Keratinocyte (primary cell): ENCODE measurements around the gene C10orf90. TPM values are rescaled to one million over a fixed set of nuclear protein-coding genes. Genes with fewer than 3 reads are reported as not detected.
A peak's percentile ranks its signal among the peaks of the same experiment; 100 is the strongest.

Experiments
- DNase-seq: peaks from one replicate; pipeline ENCODE4 v3.0.0-alpha.2; 2011; ENCODE audit warnings: low read depth, missing footprints, low spot score
- FAIRE-seq: peaks from 2 replicates; lab custom pipeline; 2011; peaks lifted over from hg19 to GRCh38; lab: Jason Lieb, UNC
- H2AFZ ChIP-seq: 2 replicates; pipeline ENCODE4 v1.6.0; 2012; ENCODE audit warnings: low read length, control low read depth, inconsistent platforms; ENCODE audit not compliant: control insufficient read depth
- H3K27ac ChIP-seq: 2 replicates; pipeline ENCODE4 v1.5.1; 2011; ENCODE audit warnings: low read length; ENCODE audit not compliant: control insufficient read depth, insufficient read depth
- H3K27me3 ChIP-seq: 3 replicates; pipeline ENCODE4 v1.6.0; 2011; ENCODE audit warnings: low read length; ENCODE audit not compliant: control insufficient read depth, insufficient read depth; ENCODE audit errors: extremely low read depth
- H3K36me3 ChIP-seq, 2 experiments: 2 replicates in 1 of 2; 3 replicates in 1 of 2; pipeline ENCODE4 v1.5.1; 2011; ENCODE audit warnings: low read length in 2 of 2, mild to moderate bottlenecking in 1 of 2; ENCODE audit not compliant: control insufficient read depth in 2 of 2, insufficient read depth in 2 of 2; ENCODE audit errors: extremely low read depth in 1 of 2
- H3K4me1 ChIP-seq: 3 replicates; pipeline ENCODE4 v1.5.1; 2011; ENCODE audit warnings: low read length; ENCODE audit not compliant: control insufficient read depth, insufficient read depth; ENCODE audit errors: extremely low read depth
- H3K4me2 ChIP-seq: 3 replicates; pipeline ENCODE4 v1.6.0; 2011; ENCODE audit warnings: low read depth, low read length; ENCODE audit not compliant: control insufficient read depth, insufficient read depth; ENCODE audit errors: extremely low read depth
- H3K4me3 ChIP-seq, 3 experiments: fragments of 200-600 bp in 1 of 3; sonication (generic) in 1 of 3; 2 replicates in 2 of 3; 3 replicates in 1 of 3; pipeline ENCODE4 v1.5.1; 2011 to 2016; ENCODE audit warnings: low read length in 3 of 3, mild to moderate bottlenecking in 3 of 3, control low read depth in 2 of 3, inconsistent platforms in 1 of 3, low read depth in 1 of 3, mixed read lengths in 1 of 3, mixed run types in 1 of 3, moderate library complexity in 1 of 3; ENCODE audit not compliant: control insufficient read depth in 2 of 3, insufficient read depth in 2 of 3; ENCODE audit errors: extremely low read depth in 1 of 3
- H3K79me2 ChIP-seq: 2 replicates; pipeline ENCODE4 v1.6.0; 2012; ENCODE audit warnings: low read length; ENCODE audit not compliant: control insufficient read depth, insufficient read depth
- H3K9ac ChIP-seq: 3 replicates; pipeline ENCODE4 v1.6.0; 2011; ENCODE audit warnings: low read length; ENCODE audit not compliant: control insufficient read depth, insufficient read depth; ENCODE audit errors: extremely low read depth
- H3K9me1 ChIP-seq: 3 replicates; pipeline ENCODE4 v1.6.0; 2011; ENCODE audit warnings: low read length; ENCODE audit not compliant: control insufficient read depth, insufficient read depth; ENCODE audit errors: extremely low read depth
- H3K9me3 ChIP-seq: 2 replicates; pipeline ENCODE4 v1.5.1; 2012; ENCODE audit warnings: low read depth, low read length; ENCODE audit not compliant: control insufficient read depth
- H4K20me1 ChIP-seq: 3 replicates; pipeline ENCODE4 v1.6.0; 2011; ENCODE audit warnings: low read length; ENCODE audit not compliant: control insufficient read depth, insufficient read depth; ENCODE audit errors: extremely low read depth
- EZH2 ChIP-seq: IDR thresholded peaks from one replicate; pipeline ENCODE4 v1.6.1; 2012; ENCODE audit warnings: inconsistent platforms, mild to moderate bottlenecking, low read length, moderate library complexity
- dilution Hi-C: fragments of 300-500 bp; cut with MboI; formaldehyde crosslinking; loops from one replicate; pipeline ENCODE4 v1.7.0; 2020; ENCODE audit warnings: low sequenced_read_pairs; ENCODE audit not compliant: extremely low pct_ligation_motif_present
- polyA plus RNA-seq, 5 experiments: library from polyadenylated mRNA; depleted of rRNA in 3 of 5; stranded (reverse) in 3 of 5; stranded (forward) in 1 of 5; unstranded in 1 of 5; fragments of >200 nt; gene quantifications; 1 replicate in 1 of 5; 2 replicates in 3 of 5; 3 replicates in 1 of 5; pipeline versions ENCODE4 v1.2.1 to v1.2.3, GENCODE V29; 2011 to 2012; ENCODE audit warnings: missing spikeins in 2 of 5, low read depth in 1 of 5, low replicate concordance in 1 of 5
- TF ChIP-seq, protein P1 (sequence below), 3 experiments: IDR thresholded peaks in 1 of 3; conservative IDR thresholded peaks in 1 of 3; optimal IDR thresholded peaks in 1 of 3; 2 replicates in 2 of 3; 3 replicates in 1 of 3; pipeline versions ENCODE3 to v1.5.1; 2011; ENCODE audit warnings: low read length in 3 of 3, mild to moderate bottlenecking in 3 of 3, moderate library complexity in 2 of 3, control low read depth in 1 of 3, inconsistent platforms in 1 of 3; ENCODE audit not compliant: insufficient read depth in 2 of 3; ENCODE audit errors: extremely low read depth in 1 of 3

C10orf90 gene
- polyA plus RNA-seq, 1 donor (not counting 4 experiments of a cell fraction or from before 2014, with no cell fraction given) = not detected

DNA sequence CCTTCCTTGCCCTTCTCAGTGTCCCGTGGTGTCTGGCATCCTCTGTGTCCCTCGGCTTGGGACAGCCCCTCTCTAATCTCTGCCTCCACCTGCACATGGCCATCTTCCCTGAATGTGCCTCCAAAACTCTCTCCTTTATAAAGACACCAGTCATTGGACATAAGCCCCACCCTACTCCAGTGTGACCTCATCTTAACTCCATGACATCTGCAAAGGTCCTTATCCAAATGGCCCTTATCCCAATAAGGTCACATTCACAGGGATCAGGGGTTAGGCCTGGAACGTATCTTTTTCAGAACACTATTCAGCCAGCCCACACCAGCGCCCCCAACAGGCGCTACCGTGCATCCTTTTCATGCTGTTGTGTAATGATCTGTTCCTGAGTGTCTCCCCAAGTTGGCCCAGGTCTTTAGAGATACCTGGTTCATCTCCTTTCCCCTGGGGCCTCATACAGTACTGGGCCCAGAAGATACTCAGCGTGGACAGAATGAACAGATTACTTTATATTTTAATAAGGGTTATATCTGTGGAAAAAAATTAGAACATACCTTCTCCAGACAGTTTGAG lies 149.7 kb downstream of the C10orf90 start:
- no peak overlapping the region for H3K4me2 ChIP-seq

GRCh38 chr10:126519992-126520391 lies 150.5 kb downstream of the C10orf90 start:
- dilution Hi-C loops = no loop called here
- FAIRE-seq (no peak), DNase-seq (no peak)
- no peak overlapping the region for H3K27ac ChIP-seq
- H3K4me2 ChIP-seq = no peak overlapping the region
- no peak overlapping the region for H3K9ac ChIP-seq
- H3K9me3 ChIP-seq = no peaks in the 10 kb centered on the region
- no peak overlapping the region for H2AFZ ChIP-seq
- no peak overlapping the region for H3K4me3 ChIP-seq
- H3K79me2 ChIP-seq = no peaks in the 10 kb centered on the region
- H3K4me1 ChIP-seq = no peaks in the 10 kb centered on the region
- no peaks in the 10 kb centered on the region for H3K9me1 ChIP-seq
- no peak for TF ChIP-seq EZH2
- TF ChIP-seq, protein P1, sequence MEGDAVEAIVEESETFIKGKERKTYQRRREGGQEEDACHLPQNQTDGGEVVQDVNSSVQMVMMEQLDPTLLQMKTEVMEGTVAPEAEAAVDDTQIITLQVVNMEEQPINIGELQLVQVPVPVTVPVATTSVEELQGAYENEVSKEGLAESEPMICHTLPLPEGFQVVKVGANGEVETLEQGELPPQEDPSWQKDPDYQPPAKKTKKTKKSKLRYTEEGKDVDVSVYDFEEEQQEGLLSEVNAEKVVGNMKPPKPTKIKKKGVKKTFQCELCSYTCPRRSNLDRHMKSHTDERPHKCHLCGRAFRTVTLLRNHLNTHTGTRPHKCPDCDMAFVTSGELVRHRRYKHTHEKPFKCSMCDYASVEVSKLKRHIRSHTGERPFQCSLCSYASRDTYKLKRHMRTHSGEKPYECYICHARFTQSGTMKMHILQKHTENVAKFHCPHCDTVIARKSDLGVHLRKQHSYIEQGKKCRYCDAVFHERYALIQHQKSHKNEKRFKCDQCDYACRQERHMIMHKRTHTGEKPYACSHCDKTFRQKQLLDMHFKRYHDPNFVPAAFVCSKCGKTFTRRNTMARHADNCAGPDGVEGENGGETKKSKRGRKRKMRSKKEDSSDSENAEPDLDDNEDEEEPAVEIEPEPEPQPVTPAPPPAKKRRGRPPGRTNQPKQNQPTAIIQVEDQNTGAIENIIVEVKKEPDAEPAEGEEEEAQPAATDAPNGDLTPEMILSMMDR (optimal IDR thresholded peaks at IDR 0.05 in 1 of 3, IDR thresholded peaks at IDR 0.05 in 1 of 3, conservative IDR thresholded peaks at IDR 0.05 in 1 of 3; ENCODE audit: extremely low read depth in 1 of 3, insufficient read depth in 2 of 3, low read length in 3 of 3) = no peak
- H3K27me3 ChIP-seq = no peaks in the 10 kb centered on the region
- no peaks in the 10 kb centered on the region for H3K36me3 ChIP-seq
- no peaks in the 10 kb centered on the region for H4K20me1 ChIP-seq

More for the DNA sequence above, 149.7 kb downstream of the C10orf90 start:
- no peak for TF ChIP-seq EZH2
- TF ChIP-seq, protein P1 (optimal IDR thresholded peaks at IDR 0.05 in 1 of 3, IDR thresholded peaks at IDR 0.05 in 1 of 3, conservative IDR thresholded peaks at IDR 0.05 in 1 of 3; ENCODE audit: extremely low read depth in 1 of 3, insufficient read depth in 2 of 3, low read length in 3 of 3) = peak in 1 of 3 experiments; percentile 4
- Histone ChIP-seq H3K79me2 (no peaks in the 10 kb centered on the region), H4K20me1 (no peaks in the 10 kb centered on the region), H3K9ac (no peak overlapping the region), H2AFZ (no peak overlapping the region), H3K27ac (no peak overlapping the region), H3K9me3 (no peaks in the 10 kb centered on the region), H3K4me1 (no peaks in the 10 kb centered on the region), H3K9me1 (no peaks in the 10 kb centered on the region), H3K27me3 (no peaks in the 10 kb centered on the region), H3K4me3 (no peak overlapping the region), H3K36me3 (no peaks in the 10 kb centered on the region)
- dilution Hi-C loops = no loop called here
- FAIRE-seq (no peak), DNase-seq (no peak)
